WERI-Rb-1 (cell line): ENCODE results near the gene CUL4A.

Source experiments
- DNase-seq: peaks from one replicate; pipeline ENCODE4 v3.0.0-alpha.2; 2020
- H3K27ac ChIP-seq: fragments of 250-450 bp; sonication (Bioruptor Pico); 2 replicates; pipeline ENCODE4 v1.5.1; 2020; ENCODE audit warnings: mild to moderate bottlenecking, moderate library complexity
- H3K27me3 ChIP-seq: fragments of 250-450 bp; sonication (Bioruptor Pico); 2 replicates; pipeline ENCODE4 v1.5.1; 2021; ENCODE audit warnings: mild to moderate bottlenecking, low read depth, moderate library complexity; ENCODE audit not compliant: insufficient read depth, severe bottlenecking
- H3K36me3 ChIP-seq: fragments of 250-450 bp; sonication (Bioruptor Pico); 2 replicates; pipeline ENCODE4 v1.5.1; 2020; ENCODE audit warnings: mild to moderate bottlenecking, moderate library complexity
- H3K4me3 ChIP-seq: 2 replicates; pipeline ENCODE4 v1.5.1; 2011; ENCODE audit warnings: low read depth, mild to moderate bottlenecking, control low read depth, low read length
- H3K9me3 ChIP-seq: fragments of 250-450 bp; sonication (Bioruptor Pico); 2 replicates; pipeline ENCODE4 v1.5.1; 2021; ENCODE audit warnings: mild to moderate bottlenecking, moderate library complexity; ENCODE audit not compliant: severe bottlenecking
- CTCF ChIP-seq: IDR thresholded peaks from 2 replicates; pipeline ENCODE4 v1.5.1; 2011; ENCODE audit warnings: low read depth, mild to moderate bottlenecking, control low read depth, inconsistent platforms, low read length

Gene CUL4A

GRCh38 chr13:113296823-113297369, 87.5 kb downstream of the CUL4A start, which contains the start of gene LAMP1:
TSS of gene LAMP1 (plus strand) at chr13:113297239. CDS start at chr13:113297435, 196 bp downstream.
- H3K36me3 ChIP-seq = peaks cover 21% of the 10 kb centered on the region
- DNase-seq = peak; percentile 100
- H3K27me3 ChIP-seq = no peaks in the 10 kb centered on the region
- no peaks in the 10 kb centered on the region for H3K9me3 ChIP-seq
- peak within 1 kb of the TSS; percentile 85 for H3K27ac ChIP-seq
- peak within 1 kb of the TSS; percentile 69 for H3K4me3 ChIP-seq
- no peak for TF ChIP-seq CTCF

GRCh38 chr13:113297370-113298042, 88.1 kb downstream of the CUL4A start:
- TF ChIP-seq CTCF = no peak
- peak; percentile 58 for DNase-seq
- Histone ChIP-seq H3K27ac (peak overlapping the region; percentile 85), H3K9me3 (no peaks in the 10 kb centered on the region), H3K4me3 (peak overlapping the region; percentile 69), H3K36me3 (peaks cover 21% of the 10 kb centered on the region), H3K27me3 (no peaks in the 10 kb centered on the region)

- peak overlapping the region; percentile 69 for H3K4me3 ChIP-seq
- H3K9me3 ChIP-seq = no peaks in the 10 kb centered on the region
- DNase-seq = peak; percentile 47
- H3K27ac ChIP-seq = peak overlapping the region; percentile 85
- TF ChIP-seq CTCF = no peak
- no peaks in the 10 kb centered on the region for H3K27me3 ChIP-seq
- peaks cover 28% of the 10 kb centered on the region for H3K36me3 ChIP-seq
These were observed 88.9 kb downstream of the CUL4A start for GRCh38 chr13:113298043-113298945.

DNA sequence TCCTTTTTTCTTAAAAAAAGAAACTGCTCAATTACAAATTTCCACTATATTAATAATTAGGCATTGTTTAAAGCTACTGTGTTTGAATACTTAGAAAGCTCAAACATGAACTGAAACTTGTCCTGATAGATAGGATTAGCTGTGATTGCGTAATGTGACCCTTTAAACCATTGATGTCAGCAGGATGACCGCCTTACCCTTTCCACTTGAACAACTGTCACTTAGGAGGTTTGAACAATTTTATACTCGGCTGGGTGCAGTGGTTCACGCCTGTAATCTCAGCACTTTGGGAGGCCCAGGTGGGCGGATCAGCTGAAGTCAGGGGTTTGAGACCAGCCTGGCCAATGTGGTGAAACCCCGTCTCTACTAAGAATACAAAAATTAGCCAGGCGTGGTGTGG, 90.5 kb downstream of the CUL4A start:
- no peaks in the 10 kb centered on the region for H3K9me3 ChIP-seq
- H3K36me3 ChIP-seq = peaks cover 28% of the 10 kb centered on the region
- H3K4me3 ChIP-seq = no peak overlapping the region
- no peak for DNase-seq
- H3K27me3 ChIP-seq = no peaks in the 10 kb centered on the region
- H3K27ac ChIP-seq = no peak overlapping the region
- TF ChIP-seq CTCF = no peak

- Histone ChIP-seq H3K4me3 (no peak overlapping the region), H3K36me3 (peaks cover 37% of the 10 kb centered on the region), H3K27ac (no peak overlapping the region), H3K9me3 (no peaks in the 10 kb centered on the region), H3K27me3 (no peaks in the 10 kb centered on the region)
- DNase-seq = no peak
- TF ChIP-seq CTCF = no peak
These were observed 93.6 kb downstream of the CUL4A start for GRCh38 chr13:113302986-113303385.
